ENCODE results near the gene ZIC2. TPM values are rescaled to one million over a fixed set of nuclear protein-coding genes. Genes with fewer than 3 reads are reported as not detected.

ZIC2 gene
- polyA plus RNA-seq, 1 experiment, result not detected

DNA sequence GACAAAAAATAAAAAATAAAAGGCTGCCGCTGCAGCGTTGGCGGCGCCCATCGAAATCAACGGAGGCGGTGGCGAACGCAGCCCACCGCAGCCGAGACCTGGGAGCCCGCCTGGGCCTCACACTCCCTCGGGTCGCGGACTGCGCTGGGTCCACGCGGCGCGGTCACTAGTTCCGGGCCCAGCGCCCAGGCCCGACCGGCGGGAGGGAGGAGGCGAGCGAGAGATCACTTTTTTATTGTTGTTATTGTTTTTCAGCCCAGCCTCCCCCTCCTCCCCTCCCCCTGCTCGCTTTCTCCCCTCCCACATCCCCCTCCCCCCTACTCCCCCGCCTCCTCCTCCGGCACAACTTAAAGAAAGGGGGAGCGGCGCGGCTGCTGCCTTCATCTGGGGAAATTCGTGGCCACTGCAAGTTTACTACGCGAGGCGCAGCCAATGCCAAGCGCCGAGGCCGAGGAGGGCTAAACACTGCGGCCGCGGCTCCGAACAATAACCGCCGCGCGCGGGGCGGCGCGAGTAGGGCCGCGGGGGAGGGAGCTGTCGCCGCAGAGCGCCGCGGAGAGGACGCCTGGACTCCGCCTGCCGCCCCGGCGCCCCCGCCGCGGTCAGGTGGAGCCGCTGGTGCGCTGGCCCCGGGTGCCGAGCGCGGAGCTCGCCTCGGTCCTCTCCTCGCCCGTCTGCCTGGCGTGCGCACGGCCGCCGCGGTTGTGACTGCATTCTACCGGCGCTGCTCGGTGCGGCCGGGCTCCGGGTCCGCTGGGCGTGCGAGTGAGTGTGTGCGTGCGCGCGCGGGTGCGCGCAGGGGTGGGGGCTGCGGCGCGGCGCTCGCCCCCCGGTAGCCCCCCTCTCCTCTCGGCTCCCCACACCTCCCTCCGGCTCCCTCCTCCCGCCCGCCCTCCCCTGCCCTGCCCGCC lies 505 bp upstream of the ZIC2 start:
- TF ChIP-seq, protein P1, sequence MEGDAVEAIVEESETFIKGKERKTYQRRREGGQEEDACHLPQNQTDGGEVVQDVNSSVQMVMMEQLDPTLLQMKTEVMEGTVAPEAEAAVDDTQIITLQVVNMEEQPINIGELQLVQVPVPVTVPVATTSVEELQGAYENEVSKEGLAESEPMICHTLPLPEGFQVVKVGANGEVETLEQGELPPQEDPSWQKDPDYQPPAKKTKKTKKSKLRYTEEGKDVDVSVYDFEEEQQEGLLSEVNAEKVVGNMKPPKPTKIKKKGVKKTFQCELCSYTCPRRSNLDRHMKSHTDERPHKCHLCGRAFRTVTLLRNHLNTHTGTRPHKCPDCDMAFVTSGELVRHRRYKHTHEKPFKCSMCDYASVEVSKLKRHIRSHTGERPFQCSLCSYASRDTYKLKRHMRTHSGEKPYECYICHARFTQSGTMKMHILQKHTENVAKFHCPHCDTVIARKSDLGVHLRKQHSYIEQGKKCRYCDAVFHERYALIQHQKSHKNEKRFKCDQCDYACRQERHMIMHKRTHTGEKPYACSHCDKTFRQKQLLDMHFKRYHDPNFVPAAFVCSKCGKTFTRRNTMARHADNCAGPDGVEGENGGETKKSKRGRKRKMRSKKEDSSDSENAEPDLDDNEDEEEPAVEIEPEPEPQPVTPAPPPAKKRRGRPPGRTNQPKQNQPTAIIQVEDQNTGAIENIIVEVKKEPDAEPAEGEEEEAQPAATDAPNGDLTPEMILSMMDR (IDR thresholded peaks at IDR 0.05; ENCODE audit: insufficient read depth, low read depth, low read length), result no peak
- no peak for DNase-seq (ENCODE audit: low read depth)
- POLR2A ChIA-PET, result interaction anchor here (0.6 kb wide), 1 partner anchor 98 kb away, joined by 4 read pairs; no protein-coding TSS in a partner anchor
- peaks cover 57% of the 10 kb centered on the region for H3K27me3 ChIP-seq (ENCODE audit: control insufficient read depth, insufficient read depth, low read length)
- H3K4me3 ChIP-seq (ENCODE audit: low read depth, low read length), result peak overlapping the region; percentile 34
- H3K36me3 ChIP-seq (ENCODE audit: control insufficient read depth, insufficient read depth, low read length), result no peaks in the 10 kb centered on the region
- CTCF ChIA-PET, result no interaction called here

DNA sequence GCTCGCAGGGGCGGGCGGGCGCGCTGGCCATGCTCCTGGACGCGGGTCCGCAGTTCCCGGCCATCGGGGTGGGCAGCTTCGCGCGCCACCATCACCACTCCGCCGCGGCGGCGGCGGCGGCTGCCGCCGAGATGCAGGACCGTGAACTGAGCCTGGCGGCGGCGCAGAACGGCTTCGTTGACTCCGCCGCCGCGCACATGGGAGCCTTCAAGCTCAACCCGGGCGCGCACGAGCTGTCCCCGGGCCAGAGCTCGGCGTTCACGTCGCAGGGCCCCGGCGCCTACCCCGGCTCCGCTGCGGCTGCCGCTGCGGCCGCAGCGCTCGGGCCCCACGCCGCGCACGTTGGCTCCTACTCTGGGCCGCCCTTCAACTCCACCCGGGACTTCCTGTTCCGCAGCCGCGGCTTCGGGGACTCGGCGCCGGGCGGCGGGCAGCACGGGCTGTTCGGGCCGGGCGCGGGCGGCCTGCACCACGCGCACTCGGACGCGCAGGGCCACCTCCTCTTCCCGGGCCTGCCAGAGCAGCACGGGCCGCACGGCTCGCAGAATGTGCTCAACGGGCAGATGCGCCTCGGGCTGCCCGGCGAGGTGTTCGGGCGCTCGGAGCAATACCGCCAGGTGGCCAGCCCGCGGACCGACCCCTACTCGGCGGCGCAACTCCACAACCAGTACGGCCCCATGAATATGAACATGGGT lies 599 bp downstream of the ZIC2 start:
- Histone ChIP-seq H3K27me3 (ENCODE audit: control insufficient read depth, insufficient read depth, low read length) (peaks cover 56% of the 10 kb centered on the region), H3K36me3 (ENCODE audit: control insufficient read depth, insufficient read depth, low read length) (no peaks in the 10 kb centered on the region), H3K4me3 (ENCODE audit: low read depth, low read length) (no peak overlapping the region)
- no peak for DNase-seq (ENCODE audit: low read depth)
- TF ChIP-seq, protein P1 (IDR thresholded peaks at IDR 0.05; ENCODE audit: insufficient read depth, low read depth, low read length), result no peak
- POLR2A ChIA-PET, result no interaction called here
- CTCF ChIA-PET, result no interaction called here

DNA sequence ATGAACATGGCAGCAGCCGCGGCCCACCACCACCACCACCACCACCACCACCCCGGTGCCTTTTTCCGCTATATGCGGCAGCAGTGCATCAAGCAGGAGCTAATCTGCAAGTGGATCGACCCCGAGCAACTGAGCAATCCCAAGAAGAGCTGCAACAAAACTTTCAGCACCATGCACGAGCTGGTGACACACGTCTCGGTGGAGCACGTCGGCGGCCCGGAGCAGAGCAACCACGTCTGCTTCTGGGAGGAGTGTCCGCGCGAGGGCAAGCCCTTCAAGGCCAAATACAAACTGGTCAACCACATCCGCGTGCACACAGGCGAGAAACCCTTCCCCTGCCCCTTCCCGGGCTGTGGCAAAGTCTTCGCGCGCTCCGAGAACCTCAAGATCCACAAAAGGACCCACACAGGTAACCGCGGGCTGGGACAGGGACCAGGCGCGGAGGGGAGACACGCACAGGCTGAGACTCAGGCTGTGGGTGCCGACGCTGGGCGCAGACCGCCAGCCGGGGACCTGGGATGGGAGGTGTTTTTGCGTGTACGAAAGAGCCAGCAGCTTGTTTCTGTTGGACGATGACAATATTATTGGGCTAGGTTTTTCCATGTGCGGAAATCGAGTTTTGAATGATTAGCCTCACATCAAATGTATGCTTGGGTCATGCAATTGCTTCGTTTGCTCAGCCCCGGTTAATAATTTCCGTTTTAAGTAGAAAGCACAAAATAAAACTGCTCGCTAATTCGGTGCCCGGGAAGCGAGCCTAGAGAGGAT lies 1.3 kb downstream of the ZIC2 start:
- CTCF ChIA-PET, result interaction anchor here (0.6 to 0.7 kb wide), 3 partner anchors 12 to 870 kb away, joined by 3 read pairs; partner anchors contain the start of gene ZIC5
- POLR2A ChIA-PET, result interaction anchor here (0.5 kb wide), 1 partner anchor 14 kb away, joined by 3 read pairs; no protein-coding TSS in a partner anchor
- DNase-seq (ENCODE audit: low read depth), result no peak

DNA sequence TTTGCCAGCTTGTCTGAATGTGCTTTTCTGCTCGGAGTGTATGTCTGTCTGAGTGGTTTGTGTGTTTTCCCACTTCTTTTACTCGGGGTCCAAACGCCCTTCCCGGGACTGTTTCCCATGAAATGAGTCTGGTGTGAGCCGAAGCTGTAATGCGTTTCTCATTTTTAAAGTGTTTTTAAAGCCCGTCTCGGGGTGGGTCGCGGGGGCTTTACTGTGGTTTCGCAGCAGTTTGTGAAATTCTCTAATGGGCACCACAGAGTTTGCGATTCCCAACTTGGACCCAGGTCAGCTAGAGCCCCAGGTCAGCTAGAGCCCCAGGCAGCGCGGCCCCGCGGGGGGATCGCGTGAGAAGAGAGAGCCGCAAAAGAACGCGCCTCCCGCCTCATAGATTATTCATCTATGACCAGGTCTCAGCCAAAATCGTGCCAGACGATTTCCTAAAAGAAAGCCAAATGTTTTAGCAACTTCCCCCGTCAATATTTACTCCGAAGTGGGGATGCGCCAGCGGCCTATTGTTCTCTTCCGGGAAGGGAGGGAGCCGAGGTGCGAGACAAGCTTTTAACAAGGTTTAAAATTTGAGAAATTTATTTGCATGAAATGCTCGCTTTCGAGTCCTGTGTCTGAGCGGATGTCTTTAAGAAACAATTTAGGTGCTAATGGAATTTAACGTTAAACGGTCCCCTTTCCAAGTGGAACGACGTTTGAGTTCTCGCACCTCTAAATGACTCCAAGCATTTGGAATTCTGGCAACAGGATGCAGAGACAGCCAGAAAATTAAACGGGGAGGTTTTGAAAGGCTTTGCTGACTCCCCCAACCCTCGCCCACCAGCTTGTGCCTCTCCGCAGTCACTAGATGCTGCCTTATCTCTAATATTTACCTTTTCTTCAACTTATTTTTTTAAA lies 2.2 kb downstream of the ZIC2 start:
- no peak for DNase-seq (ENCODE audit: low read depth)
- Histone ChIP-seq H3K36me3 (ENCODE audit: control insufficient read depth, insufficient read depth, low read length) (no peaks in the 10 kb centered on the region), H3K27me3 (ENCODE audit: control insufficient read depth, insufficient read depth, low read length) (peaks cover 53% of the 10 kb centered on the region), H3K4me3 (ENCODE audit: low read depth, low read length) (no peak overlapping the region)
- TF ChIP-seq, protein P1 (IDR thresholded peaks at IDR 0.05; ENCODE audit: insufficient read depth, low read depth, low read length), result no peak
- ChIA-PET CTCF (interaction anchor here (0.6 to 1.8 kb wide), 4 partner anchors 10 to 869 kb away, joined by 3 to 6 read pairs (median 3); partner anchors contain the start of gene ZIC5), POLR2A (no interaction called here)

More for the DNA sequence above, 1.3 kb downstream of the ZIC2 start:
- Histone ChIP-seq H3K4me3 (ENCODE audit: low read depth, low read length) (no peak overlapping the region), H3K27me3 (ENCODE audit: control insufficient read depth, insufficient read depth, low read length) (peaks cover 55% of the 10 kb centered on the region), H3K36me3 (ENCODE audit: control insufficient read depth, insufficient read depth, low read length) (no peaks in the 10 kb centered on the region)
- TF ChIP-seq, protein P1 (IDR thresholded peaks at IDR 0.05; ENCODE audit: insufficient read depth, low read depth, low read length), result no peak
